ENCODE measurements around the gene OLA1. TPM values are rescaled to one million over a fixed set of nuclear protein-coding genes. Genes with fewer than 3 reads are reported as not detected.

Gene OLA1
- polyA plus RNA-seq, 1 of the 3 experiments (the other 2 are of a cell fraction): 46.9 TPM

GRCh38 chr2:174233771-174234275 is 14.5 kb downstream of the OLA1 start (continued):
- TF ChIP-seq, protein P1, sequence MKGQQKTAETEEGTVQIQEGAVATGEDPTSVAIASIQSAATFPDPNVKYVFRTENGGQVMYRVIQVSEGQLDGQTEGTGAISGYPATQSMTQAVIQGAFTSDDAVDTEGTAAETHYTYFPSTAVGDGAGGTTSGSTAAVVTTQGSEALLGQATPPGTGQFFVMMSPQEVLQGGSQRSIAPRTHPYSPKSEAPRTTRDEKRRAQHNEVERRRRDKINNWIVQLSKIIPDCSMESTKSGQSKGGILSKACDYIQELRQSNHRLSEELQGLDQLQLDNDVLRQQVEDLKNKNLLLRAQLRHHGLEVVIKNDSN (IDR thresholded peaks at IDR 0.05; ENCODE audit: borderline replicate concordance, low read depth): no peak
- TF ChIP-seq, protein P2, sequence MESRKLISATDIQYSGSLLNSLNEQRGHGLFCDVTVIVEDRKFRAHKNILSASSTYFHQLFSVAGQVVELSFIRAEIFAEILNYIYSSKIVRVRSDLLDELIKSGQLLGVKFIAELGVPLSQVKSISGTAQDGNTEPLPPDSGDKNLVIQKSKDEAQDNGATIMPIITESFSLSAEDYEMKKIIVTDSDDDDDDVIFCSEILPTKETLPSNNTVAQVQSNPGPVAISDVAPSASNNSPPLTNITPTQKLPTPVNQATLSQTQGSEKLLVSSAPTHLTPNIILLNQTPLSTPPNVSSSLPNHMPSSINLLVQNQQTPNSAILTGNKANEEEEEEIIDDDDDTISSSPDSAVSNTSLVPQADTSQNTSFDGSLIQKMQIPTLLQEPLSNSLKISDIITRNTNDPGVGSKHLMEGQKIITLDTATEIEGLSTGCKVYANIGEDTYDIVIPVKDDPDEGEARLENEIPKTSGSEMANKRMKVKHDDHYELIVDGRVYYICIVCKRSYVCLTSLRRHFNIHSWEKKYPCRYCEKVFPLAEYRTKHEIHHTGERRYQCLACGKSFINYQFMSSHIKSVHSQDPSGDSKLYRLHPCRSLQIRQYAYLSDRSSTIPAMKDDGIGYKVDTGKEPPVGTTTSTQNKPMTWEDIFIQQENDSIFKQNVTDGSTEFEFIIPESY (IDR thresholded peaks at IDR 0.05; ENCODE audit: borderline replicate concordance, low read depth): no peak
- TF ChIP-seq, protein P3, sequence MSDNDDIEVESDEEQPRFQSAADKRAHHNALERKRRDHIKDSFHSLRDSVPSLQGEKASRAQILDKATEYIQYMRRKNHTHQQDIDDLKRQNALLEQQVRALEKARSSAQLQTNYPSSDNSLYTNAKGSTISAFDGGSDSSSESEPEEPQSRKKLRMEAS (IDR thresholded peaks at IDR 0.05; ENCODE audit: low read depth): no peak

GRCh38 chr2:174227748-174228147 is 20.6 kb downstream of the OLA1 start:
- H3K9me3 ChIP-seq: no peaks in the 10 kb centered on the region
- no peak overlapping the region for H3K9ac ChIP-seq
- H3K9me2 ChIP-seq: no peaks in the 10 kb centered on the region
- no peak overlapping the region for H2AFZ ChIP-seq (ENCODE audit: low read depth)
- CTCF ChIA-PET: no interaction called here
- no peak for DNase-seq
- H3K79me2 ChIP-seq (ENCODE audit: insufficient read depth): peaks cover 47% of the 10 kb centered on the region
- no peaks in the 10 kb centered on the region for H3K4me1 ChIP-seq (ENCODE audit: control insufficient read depth in 1 of 2, insufficient read depth in 2 of 2, low read depth in 1 of 2, low read length in 1 of 2)
- H3F3A ChIP-seq (replicated peaks; ENCODE audit: insufficient read depth): no peaks in the 10 kb centered on the region
- POLR2A ChIA-PET: no interaction called here
- no peak for TF ChIP-seq SIN3A (IDR thresholded peaks at IDR 0.05; ENCODE audit: borderline replicate concordance, low read depth, low read length)
- TF ChIP-seq, protein P4, sequence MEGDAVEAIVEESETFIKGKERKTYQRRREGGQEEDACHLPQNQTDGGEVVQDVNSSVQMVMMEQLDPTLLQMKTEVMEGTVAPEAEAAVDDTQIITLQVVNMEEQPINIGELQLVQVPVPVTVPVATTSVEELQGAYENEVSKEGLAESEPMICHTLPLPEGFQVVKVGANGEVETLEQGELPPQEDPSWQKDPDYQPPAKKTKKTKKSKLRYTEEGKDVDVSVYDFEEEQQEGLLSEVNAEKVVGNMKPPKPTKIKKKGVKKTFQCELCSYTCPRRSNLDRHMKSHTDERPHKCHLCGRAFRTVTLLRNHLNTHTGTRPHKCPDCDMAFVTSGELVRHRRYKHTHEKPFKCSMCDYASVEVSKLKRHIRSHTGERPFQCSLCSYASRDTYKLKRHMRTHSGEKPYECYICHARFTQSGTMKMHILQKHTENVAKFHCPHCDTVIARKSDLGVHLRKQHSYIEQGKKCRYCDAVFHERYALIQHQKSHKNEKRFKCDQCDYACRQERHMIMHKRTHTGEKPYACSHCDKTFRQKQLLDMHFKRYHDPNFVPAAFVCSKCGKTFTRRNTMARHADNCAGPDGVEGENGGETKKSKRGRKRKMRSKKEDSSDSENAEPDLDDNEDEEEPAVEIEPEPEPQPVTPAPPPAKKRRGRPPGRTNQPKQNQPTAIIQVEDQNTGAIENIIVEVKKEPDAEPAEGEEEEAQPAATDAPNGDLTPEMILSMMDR (IDR thresholded peaks at IDR 0.05): no peak
- TF ChIP-seq TAF1 (IDR thresholded peaks at IDR 0.05; ENCODE audit: borderline replicate concordance, low read depth, low read length): no peak
- no peak for TF ChIP-seq RFX5 (IDR thresholded peaks at IDR 0.05; ENCODE audit: low read length)
- TF ChIP-seq, protein P5, sequence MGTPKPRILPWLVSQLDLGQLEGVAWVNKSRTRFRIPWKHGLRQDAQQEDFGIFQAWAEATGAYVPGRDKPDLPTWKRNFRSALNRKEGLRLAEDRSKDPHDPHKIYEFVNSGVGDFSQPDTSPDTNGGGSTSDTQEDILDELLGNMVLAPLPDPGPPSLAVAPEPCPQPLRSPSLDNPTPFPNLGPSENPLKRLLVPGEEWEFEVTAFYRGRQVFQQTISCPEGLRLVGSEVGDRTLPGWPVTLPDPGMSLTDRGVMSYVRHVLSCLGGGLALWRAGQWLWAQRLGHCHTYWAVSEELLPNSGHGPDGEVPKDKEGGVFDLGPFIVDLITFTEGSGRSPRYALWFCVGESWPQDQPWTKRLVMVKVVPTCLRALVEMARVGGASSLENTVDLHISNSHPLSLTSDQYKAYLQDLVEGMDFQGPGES (IDR thresholded peaks at IDR 0.05; ENCODE audit: low read depth, low read length): no peak
- TF ChIP-seq SMC3 (IDR thresholded peaks at IDR 0.05; ENCODE audit: low read depth, low read length): no peak
- no peak for TF ChIP-seq RCOR1 (IDR thresholded peaks at IDR 0.05; ENCODE audit: low read length)
- TF ChIP-seq POLR2AphosphoS5 (IDR thresholded peaks at IDR 0.05; ENCODE audit: low read depth, low read length): no peak
- TF ChIP-seq RXRA (IDR thresholded peaks at IDR 0.05; ENCODE audit: borderline replicate concordance, low read depth): no peak
- no peak for TF ChIP-seq TEAD4 (IDR thresholded peaks at IDR 0.05; ENCODE audit: borderline replicate concordance, insufficient read depth)
- TF ChIP-seq NRF1 (IDR thresholded peaks at IDR 0.05; ENCODE audit: low read depth, low read length): no peak
- TF ChIP-seq NFIC (IDR thresholded peaks at IDR 0.05; ENCODE audit: borderline replicate concordance): no peak
- TF ChIP-seq FOSL2 (IDR thresholded peaks at IDR 0.05; ENCODE audit: borderline replicate concordance, low read depth): no peak
- TF ChIP-seq USF2 (IDR thresholded peaks at IDR 0.05; ENCODE audit: borderline replicate concordance, low read depth, low read length): no peak
- H3K36me3 ChIP-seq (replicated peaks in 1 of 2; ENCODE audit: control insufficient read depth in 1 of 2, insufficient read depth in 2 of 2, low read length in 1 of 2): peaks cover 25 to 49% of the 10 kb centered on the region in 2 experiments
- H4K20me1 ChIP-seq (ENCODE audit: insufficient read depth): no peaks in the 10 kb centered on the region; the same call in 1 of the 2 replicates
- H3K4me2 ChIP-seq: no peak overlapping the region
- H3K27me3 ChIP-seq (ENCODE audit: insufficient read depth): no peaks in the 10 kb centered on the region
- H3K27ac ChIP-seq (ENCODE audit: low read depth in 2 of 2, low read length in 1 of 2): no peak overlapping the region
- 89% methylated on average over 1 of the region's 1 CpG for WGBS (ENCODE audit: low lambda C conversion rate)
- no peak overlapping the region for H3K4me3 ChIP-seq (ENCODE audit: low read depth in 2 of 2, low read length in 1 of 2)
